Measurements from ENCODE around the gene BUB1B.
"Not testable (repeated sequence)": the region's sequence is repeated elsewhere in the genome, so short reads cannot be mapped to it uniquely, and the experiment has no call there.

DNA sequence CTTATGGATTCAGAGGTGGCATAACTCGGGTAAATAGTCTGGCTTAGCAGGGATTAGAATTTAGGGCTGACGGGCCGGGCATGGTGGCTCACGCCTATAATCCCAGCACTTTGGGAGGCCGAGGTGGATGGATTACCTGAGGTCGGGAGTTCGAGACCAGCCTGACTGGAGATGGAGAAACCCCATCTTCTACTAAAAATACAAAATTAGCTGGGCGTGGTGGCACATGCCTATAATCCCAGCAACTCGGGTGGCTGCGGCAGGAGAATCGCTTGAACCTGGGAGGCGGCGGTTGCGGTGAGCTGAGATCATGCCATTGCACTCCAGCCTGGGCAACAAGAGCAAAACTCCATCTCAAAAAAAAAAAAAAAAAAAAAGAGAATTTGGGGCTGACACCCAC, 45.8 kb upstream of the BUB1B start:
- TF ChIP-seq CTCF (IDR thresholded peaks at IDR 0.05; ENCODE audit: low read depth, low read length); POLR2A (IDR thresholded peaks at IDR 0.05; ENCODE audit: extremely low read depth, insufficient read length): not testable (repeated sequence)

Measured in NB4 (cell line).